Measurements from ENCODE around the gene PSTK. TPM values are rescaled to one million over a fixed set of nuclear protein-coding genes. Genes with fewer than 3 reads are reported as not detected.

The PSTK gene
- polyA plus RNA-seq, 1 donor from 2014 or later: 21.0 TPM

DNA sequence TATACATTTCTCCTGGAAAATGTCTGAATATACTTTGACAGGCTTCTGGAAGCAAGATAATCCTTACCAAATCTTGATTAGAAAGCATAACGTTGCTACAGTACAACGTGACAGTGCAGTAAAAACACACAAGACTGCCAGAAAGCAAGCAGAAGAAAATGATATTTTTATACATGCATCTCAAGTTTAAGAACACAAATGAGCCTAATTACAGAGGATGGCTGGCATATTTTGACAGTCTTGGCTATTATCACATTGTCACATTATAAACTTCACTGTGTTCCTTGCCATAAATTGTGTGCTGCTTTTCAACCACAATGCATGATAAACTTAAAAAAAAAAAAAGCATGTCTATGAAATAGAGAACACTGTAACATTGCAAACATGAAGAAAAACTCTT is 24.1 kb downstream of the PSTK start:
- Histone ChIP-seq H3K9me3 (ENCODE audit: low read length) (no peaks in the 10 kb centered on the region), H3K79me2 (replicated peaks; ENCODE audit: insufficient read depth, low read length) (peaks cover 46% of the 10 kb centered on the region), H2AFZ (ENCODE audit: low read depth, low read length) (no peak overlapping the region), H3K4me3 (ENCODE audit: low read length) (no peak overlapping the region), H3K9ac (ENCODE audit: low read length) (no peak overlapping the region), H3K36me3 (ENCODE audit: insufficient read depth, low read length) (no peaks in the 10 kb centered on the region), H3K4me2 (ENCODE audit: low read length) (no peak overlapping the region), H3F3A (ENCODE audit: insufficient read depth, low read length, poor library complexity, severe bottlenecking) (no peaks in the 10 kb centered on the region), H3K27ac (ENCODE audit: low read length) (no peak overlapping the region), H3K9me2 (ENCODE audit: insufficient read depth, low read length) (no peaks in the 10 kb centered on the region), H3K27me3 (ENCODE audit: insufficient read depth, low read depth, low read length) (no peaks in the 10 kb centered on the region), H4K20me1 (ENCODE audit: insufficient read depth) (no peaks in the 10 kb centered on the region)
- TF ChIP-seq RAD21 (conservative IDR thresholded peaks at IDR 0.05): no peak
- TF ChIP-seq POLR2AphosphoS5 (IDR thresholded peaks at IDR 0.05): no peak
- TF ChIP-seq SMC3 (conservative IDR thresholded peaks at IDR 0.05; ENCODE audit: poor library complexity): no peak
- no peak for TF ChIP-seq TAF1 (IDR thresholded peaks at IDR 0.05; ENCODE audit: low read depth)
- no peak for TF ChIP-seq MXI1 (conservative IDR thresholded peaks at IDR 0.05; ENCODE audit: poor library complexity, severe bottlenecking)
- no peak for TF ChIP-seq EZH2 (IDR thresholded peaks at IDR 0.05; ENCODE audit: borderline replicate concordance, insufficient read depth, low read length, poor library complexity, severe bottlenecking)
- TF ChIP-seq EP300 (conservative IDR thresholded peaks at IDR 0.05; ENCODE audit: poor library complexity, severe bottlenecking): no peak
- TF ChIP-seq, protein P1, sequence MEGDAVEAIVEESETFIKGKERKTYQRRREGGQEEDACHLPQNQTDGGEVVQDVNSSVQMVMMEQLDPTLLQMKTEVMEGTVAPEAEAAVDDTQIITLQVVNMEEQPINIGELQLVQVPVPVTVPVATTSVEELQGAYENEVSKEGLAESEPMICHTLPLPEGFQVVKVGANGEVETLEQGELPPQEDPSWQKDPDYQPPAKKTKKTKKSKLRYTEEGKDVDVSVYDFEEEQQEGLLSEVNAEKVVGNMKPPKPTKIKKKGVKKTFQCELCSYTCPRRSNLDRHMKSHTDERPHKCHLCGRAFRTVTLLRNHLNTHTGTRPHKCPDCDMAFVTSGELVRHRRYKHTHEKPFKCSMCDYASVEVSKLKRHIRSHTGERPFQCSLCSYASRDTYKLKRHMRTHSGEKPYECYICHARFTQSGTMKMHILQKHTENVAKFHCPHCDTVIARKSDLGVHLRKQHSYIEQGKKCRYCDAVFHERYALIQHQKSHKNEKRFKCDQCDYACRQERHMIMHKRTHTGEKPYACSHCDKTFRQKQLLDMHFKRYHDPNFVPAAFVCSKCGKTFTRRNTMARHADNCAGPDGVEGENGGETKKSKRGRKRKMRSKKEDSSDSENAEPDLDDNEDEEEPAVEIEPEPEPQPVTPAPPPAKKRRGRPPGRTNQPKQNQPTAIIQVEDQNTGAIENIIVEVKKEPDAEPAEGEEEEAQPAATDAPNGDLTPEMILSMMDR (IDR thresholded peaks at IDR 0.05; ENCODE audit: poor library complexity, severe bottlenecking): no peak
- TF ChIP-seq, protein P2, sequence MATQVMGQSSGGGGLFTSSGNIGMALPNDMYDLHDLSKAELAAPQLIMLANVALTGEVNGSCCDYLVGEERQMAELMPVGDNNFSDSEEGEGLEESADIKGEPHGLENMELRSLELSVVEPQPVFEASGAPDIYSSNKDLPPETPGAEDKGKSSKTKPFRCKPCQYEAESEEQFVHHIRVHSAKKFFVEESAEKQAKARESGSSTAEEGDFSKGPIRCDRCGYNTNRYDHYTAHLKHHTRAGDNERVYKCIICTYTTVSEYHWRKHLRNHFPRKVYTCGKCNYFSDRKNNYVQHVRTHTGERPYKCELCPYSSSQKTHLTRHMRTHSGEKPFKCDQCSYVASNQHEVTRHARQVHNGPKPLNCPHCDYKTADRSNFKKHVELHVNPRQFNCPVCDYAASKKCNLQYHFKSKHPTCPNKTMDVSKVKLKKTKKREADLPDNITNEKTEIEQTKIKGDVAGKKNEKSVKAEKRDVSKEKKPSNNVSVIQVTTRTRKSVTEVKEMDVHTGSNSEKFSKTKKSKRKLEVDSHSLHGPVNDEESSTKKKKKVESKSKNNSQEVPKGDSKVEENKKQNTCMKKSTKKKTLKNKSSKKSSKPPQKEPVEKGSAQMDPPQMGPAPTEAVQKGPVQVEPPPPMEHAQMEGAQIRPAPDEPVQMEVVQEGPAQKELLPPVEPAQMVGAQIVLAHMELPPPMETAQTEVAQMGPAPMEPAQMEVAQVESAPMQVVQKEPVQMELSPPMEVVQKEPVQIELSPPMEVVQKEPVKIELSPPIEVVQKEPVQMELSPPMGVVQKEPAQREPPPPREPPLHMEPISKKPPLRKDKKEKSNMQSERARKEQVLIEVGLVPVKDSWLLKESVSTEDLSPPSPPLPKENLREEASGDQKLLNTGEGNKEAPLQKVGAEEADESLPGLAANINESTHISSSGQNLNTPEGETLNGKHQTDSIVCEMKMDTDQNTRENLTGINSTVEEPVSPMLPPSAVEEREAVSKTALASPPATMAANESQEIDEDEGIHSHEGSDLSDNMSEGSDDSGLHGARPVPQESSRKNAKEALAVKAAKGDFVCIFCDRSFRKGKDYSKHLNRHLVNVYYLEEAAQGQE (IDR thresholded peaks at IDR 0.05; ENCODE audit: borderline replicate concordance): no peak

DNA sequence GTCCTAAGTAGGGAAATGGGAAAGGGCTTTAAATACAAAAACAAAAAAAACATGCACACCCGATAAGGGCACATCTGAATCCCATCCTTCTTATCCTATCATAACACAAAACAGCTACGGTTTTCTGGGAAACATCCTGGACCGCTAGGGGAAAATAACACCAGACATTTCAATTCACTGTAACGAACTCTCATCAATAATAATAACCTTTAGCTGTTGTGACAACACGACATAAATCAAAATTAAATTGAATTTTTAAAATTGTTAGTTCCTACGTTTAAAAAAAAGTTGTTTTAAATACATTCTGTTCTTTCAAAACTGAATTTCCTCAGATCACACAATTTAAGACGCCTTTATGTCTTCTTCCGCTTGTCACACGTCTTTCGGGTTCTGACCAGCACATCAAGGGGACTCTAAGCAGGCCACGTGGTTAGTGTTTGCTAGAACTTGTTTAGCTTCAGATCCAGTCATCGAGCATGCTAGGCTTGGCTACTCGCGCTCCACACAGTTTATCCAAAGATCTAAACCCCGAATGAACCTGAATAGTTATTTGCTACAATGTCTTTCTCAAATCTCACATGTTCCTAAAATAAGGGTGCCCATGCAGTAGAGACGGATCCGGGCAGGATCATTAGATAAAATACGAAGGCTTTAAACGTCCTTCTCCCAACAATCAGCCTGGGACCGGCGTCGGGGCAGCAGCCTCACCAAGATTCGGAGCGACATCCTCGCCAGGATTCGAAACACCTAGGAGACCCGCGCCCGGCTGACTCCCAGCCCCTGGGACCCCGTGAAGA is 27.6 kb downstream of the PSTK start:
- H3K27ac ChIP-seq (ENCODE audit: low read length): peak overlapping the region; percentile 77
- H3K9me3 ChIP-seq (ENCODE audit: low read length): no peaks in the 10 kb centered on the region
- H3K36me3 ChIP-seq (ENCODE audit: insufficient read depth, low read length): no peaks in the 10 kb centered on the region
- H3K4me2 ChIP-seq (ENCODE audit: low read length): peak overlapping the region; percentile 68
- no peaks in the 10 kb centered on the region for H3K9me2 ChIP-seq (ENCODE audit: insufficient read depth, low read length)
- no peak for TF ChIP-seq SMC3 (conservative IDR thresholded peaks at IDR 0.05; ENCODE audit: poor library complexity)
- peak; percentile 77 for TF ChIP-seq MXI1 (conservative IDR thresholded peaks at IDR 0.05; ENCODE audit: poor library complexity, severe bottlenecking)
- no peak for TF ChIP-seq TAF1 (IDR thresholded peaks at IDR 0.05; ENCODE audit: low read depth)
- no peaks in the 10 kb centered on the region for H4K20me1 ChIP-seq (ENCODE audit: insufficient read depth)
- H3F3A ChIP-seq (ENCODE audit: insufficient read depth, low read length, poor library complexity, severe bottlenecking): no peaks in the 10 kb centered on the region
- no peaks in the 10 kb centered on the region for H3K27me3 ChIP-seq (ENCODE audit: insufficient read depth, low read depth, low read length)
- peak overlapping the region; percentile 83 for H3K4me3 ChIP-seq (ENCODE audit: low read length)
- peak overlapping the region; percentile 87 for H3K9ac ChIP-seq (ENCODE audit: low read length)
- peak overlapping the region; percentile 96 for H2AFZ ChIP-seq (ENCODE audit: low read depth, low read length)
- H3K79me2 ChIP-seq (replicated peaks; ENCODE audit: insufficient read depth, low read length): peaks cover 50% of the 10 kb centered on the region

Data from neural cell (in vitro differentiated cells).